Left cardiac atrium (tissue), 4 donors: ENCODE results near the gene SLK. TPM values are rescaled to one million over a fixed set of nuclear protein-coding genes. Genes with fewer than 3 reads are reported as not detected.

Experiments
- ATAC-seq, 2 donors: fragments of 200-7000 bp; cut with Tn5 transposase; one replicate each; pipeline ENCODE4 v1.9.1; 2020; ENCODE audit warnings: mild to moderate bottlenecking in 2 of 2, moderate library complexity in 2 of 2
- DNase-seq: peaks from one replicate; pipeline ENCODE4 v3.0.0-alpha.2; 2020
- intact Hi-C, 2 donors: fragments of 100-400 bp; cut with DNase I; formaldehyde crosslinking; loops; one replicate each; pipeline versions ENCODE4 v1.14.1 to v1.15.1; 2022 to 2023
- microRNA-seq, 2 donors: library from miRNA; unstranded; fragments of <30 nt; microRNA quantifications; one replicate each; pipeline ENCODE4 v1.2.0, GENCODE V29; 2020
- total RNA-seq, 2 donors: library from RNA; stranded (reverse); fragmentation: NEBNext Ultra II Directional; extraction: Animal tissue kit (Norgen Biotek cat#: 25700); gene quantifications; one replicate each; pipeline ENCODE4 v1.2.1, GENCODE V29; 2021
- donor health status: DM: no; HTN: yes; CAD: no.
- donor health status: DM: no; HTN: yes; CAD: no; lungs with severe emphysema.
- donor health status: DM: yes; HTN: yes; CAD: no.
- donor health status: Dilated cardiomyopathy.

SLK gene
- total RNA-seq, 2 donors from 2014 or later: 29.0 to 42.2 TPM

- intact Hi-C loops: no loop called here
- no peak for DNase-seq
- no peak for ATAC-seq
Observed at GRCh38 chr10:104069613-104070012, 102.7 kb downstream of the SLK start.

- DNase-seq (no peak), ATAC-seq (no peak)
- intact Hi-C loops: no loop called here
Observed at GRCh38 chr10:104072786-104073185, 105.8 kb downstream of the SLK start.

GRCh38 chr10:104074505-104074904 lies 107.6 kb downstream of the SLK start:
- intact Hi-C loops: no loop called here
- ATAC-seq: no peak
- DNase-seq: no peak

GRCh38 chr10:104076743-104077160 lies 109.8 kb downstream of the SLK start:
- peak; percentile 65 to 73 for ATAC-seq
- peak; percentile 72 for DNase-seq

GRCh38 chr10:104077247-104077646 lies 110.3 kb downstream of the SLK start:
- ATAC-seq (no peak), DNase-seq (no peak)
- intact Hi-C loops: no loop called here

More at GRCh38 chr10:104076743-104077160, 109.8 kb downstream of the SLK start:
- intact Hi-C loops: no loop called here

- DNase-seq (no peak), ATAC-seq (no peak)
- intact Hi-C loops: no loop called here
Observed at GRCh38 chr10:104077663-104078151, 110.8 kb downstream of the SLK start.

Small RNAs within 50 kb of the gene (microRNA-seq; reads per million reads assigned to microRNA genes)
- gene MIR936: 0 reads per million in 2 donors

Other genes with a start within 250 kb of the SLK start
- 10 to 100 TPM; 24.6 to 27.7 TPM for gene SH3PXD2A, start 111.6 kb upstream of the SLK start, total RNA-seq
- 10 to 100 TPM; 26.7 to 28.5 TPM for gene STN1, start 49.0 kb upstream of the SLK start, total RNA-seq
- under 1 TPM; 0.29 to 0.55 TPM for gene COL17A1, start 118.7 kb downstream of the SLK start, total RNA-seq
- 1 to 10 TPM; 6.5 to 7.0 TPM for gene SFR1, start 155.0 kb downstream of the SLK start, total RNA-seq